Kidney (tissue), 14 donors: ENCODE results near the gene CCDC80. TPM values are rescaled to one million over a fixed set of nuclear protein-coding genes. Genes with fewer than 3 reads are reported as not detected.

Experiments used
- DNase-seq, 5 donors: peaks; one replicate each; pipeline ENCODE4 v3.0.0-alpha.2; 2013 to 2020
- FAIRE-seq: peaks from 2 replicates; lab custom pipeline; 2012; peaks lifted over from hg19 to GRCh38; lab: Jason Lieb, UNC
- H3K27ac ChIP-seq, 2 donors: one replicate each; pipeline ENCODE4 v1.7.0; 2013; ENCODE audit warnings: low read depth in 2 of 2, low read length in 2 of 2, inconsistent platforms in 1 of 2
- H3K27me3 ChIP-seq: one replicate; pipeline ENCODE4 v1.7.1; 2013; ENCODE audit warnings: low read length, inconsistent platforms; ENCODE audit not compliant: control insufficient read depth, insufficient read depth
- H3K36me3 ChIP-seq, 3 donors: one replicate each; pipeline versions ENCODE4 v1.7.0 to v1.7.1; 2013; ENCODE audit warnings: low read length in 3 of 3, control low read depth in 1 of 3, inconsistent platforms in 1 of 3; ENCODE audit not compliant: insufficient read depth in 3 of 3, control insufficient read depth in 2 of 3
- H3K4me1 ChIP-seq, 3 donors: one replicate each; pipeline versions ENCODE4 v1.7.0 to v1.7.1; 2013; ENCODE audit warnings: low read length in 3 of 3, inconsistent platforms in 1 of 3, low read depth in 1 of 3; ENCODE audit not compliant: control insufficient read depth in 2 of 3, insufficient read depth in 2 of 3
- H3K4me3 ChIP-seq, 3 donors: one replicate each; pipeline versions ENCODE4 v1.7.0 to v1.8.1; 2013; ENCODE audit warnings: low read length in 3 of 3, control low read depth in 1 of 3, inconsistent platforms in 1 of 3
- H3K9ac ChIP-seq, 3 donors: one replicate each; pipeline versions ENCODE4 v1.7.0 to v1.7.1; 2013; ENCODE audit warnings: low read length in 3 of 3, control low read depth in 1 of 3, inconsistent platforms in 1 of 3
- H3K9me3 ChIP-seq, 3 donors: one replicate each; pipeline versions ENCODE4 v1.7.0 to v1.7.1; 2013; ENCODE audit warnings: low read length in 3 of 3, control low read depth in 1 of 3, inconsistent platforms in 1 of 3; ENCODE audit not compliant: control insufficient read depth in 2 of 3, insufficient read depth in 1 of 3
- intact Hi-C: fragments of 100-400 bp; cut with DNase I; formaldehyde crosslinking; loops from one replicate; pipeline ENCODE4 v1.11.1; 2022
- polyA plus RNA-seq: library from polyadenylated mRNA; stranded (reverse); fragments of 350-450 nt; fragmentation: Illumina TruSeq; extraction: RNeasy Lipid Tissue Mini Kit (QIAGEN cat#74804); gene quantifications from one replicate; pipeline ENCODE4 v1.2.3, GENCODE V29; 2014; ENCODE audit warnings: low read depth, low replicate concordance; ENCODE audit not compliant: insufficient read depth
- total RNA-seq: library from RNA; stranded (reverse); fragmentation: NEBNext Ultra II Directional; extraction: Animal tissue kit (Norgen Biotek cat#: 25700); gene quantifications from one replicate; pipeline ENCODE4 v1.2.1, GENCODE V29; 2021
- TF ChIP-seq, protein P1 (sequence below): IDR thresholded peaks from 3 replicates; pipeline ENCODE4 v1.5.1; 2012; ENCODE audit warnings: mild to moderate bottlenecking, moderate library complexity, borderline replicate concordance; ENCODE audit not compliant: insufficient read depth; ENCODE audit errors: extremely low read depth
- donor health status: control.
- donor health status: control.
- donor health status: control.
- donor health status: control.
- donor health status: control.
- donor health status: DM: yes; HTN: yes; CAD: no.
- donor health status: Normal renal cell carcinoma (clear cell type).

CCDC80 gene
- total and polyA plus RNA-seq, 2 donors from 2014 or later: 12.0 to 57.5 TPM

DNA sequence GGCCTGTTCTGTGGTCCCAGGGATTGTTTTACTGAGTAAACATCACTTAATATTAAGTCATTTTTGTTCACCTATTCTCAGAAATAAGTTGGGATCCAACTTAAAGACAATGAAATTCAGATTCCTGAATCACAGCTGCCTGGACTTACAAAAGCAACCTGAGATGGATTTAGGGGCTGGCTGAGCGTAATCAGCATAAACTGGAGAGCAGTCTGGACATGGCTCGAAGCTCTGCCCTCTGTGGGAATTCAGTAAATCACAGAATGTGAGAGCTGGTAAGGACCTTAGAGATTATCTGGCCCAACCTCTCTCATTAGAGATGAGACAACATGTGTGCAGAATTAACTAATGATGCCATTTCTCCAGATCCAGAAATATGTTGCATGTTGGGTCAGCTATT lies 23.7 kb downstream of the CCDC80 start:
- TF ChIP-seq, protein P1, sequence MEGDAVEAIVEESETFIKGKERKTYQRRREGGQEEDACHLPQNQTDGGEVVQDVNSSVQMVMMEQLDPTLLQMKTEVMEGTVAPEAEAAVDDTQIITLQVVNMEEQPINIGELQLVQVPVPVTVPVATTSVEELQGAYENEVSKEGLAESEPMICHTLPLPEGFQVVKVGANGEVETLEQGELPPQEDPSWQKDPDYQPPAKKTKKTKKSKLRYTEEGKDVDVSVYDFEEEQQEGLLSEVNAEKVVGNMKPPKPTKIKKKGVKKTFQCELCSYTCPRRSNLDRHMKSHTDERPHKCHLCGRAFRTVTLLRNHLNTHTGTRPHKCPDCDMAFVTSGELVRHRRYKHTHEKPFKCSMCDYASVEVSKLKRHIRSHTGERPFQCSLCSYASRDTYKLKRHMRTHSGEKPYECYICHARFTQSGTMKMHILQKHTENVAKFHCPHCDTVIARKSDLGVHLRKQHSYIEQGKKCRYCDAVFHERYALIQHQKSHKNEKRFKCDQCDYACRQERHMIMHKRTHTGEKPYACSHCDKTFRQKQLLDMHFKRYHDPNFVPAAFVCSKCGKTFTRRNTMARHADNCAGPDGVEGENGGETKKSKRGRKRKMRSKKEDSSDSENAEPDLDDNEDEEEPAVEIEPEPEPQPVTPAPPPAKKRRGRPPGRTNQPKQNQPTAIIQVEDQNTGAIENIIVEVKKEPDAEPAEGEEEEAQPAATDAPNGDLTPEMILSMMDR: no peak
- Histone ChIP-seq H3K4me1 (no peaks in the 10 kb centered on the region), H3K27ac (no peak overlapping the region), H3K9me3 (no peaks in the 10 kb centered on the region), H3K27me3 (no peaks in the 10 kb centered on the region), H3K36me3 (no peaks in the 10 kb centered on the region), H3K4me3 (no peak overlapping the region), H3K9ac (no peak overlapping the region)
- FAIRE-seq (no peak), DNase-seq (peak in 1 of 5 donors; percentile 58)
- intact Hi-C loops: no loop called here

DNA sequence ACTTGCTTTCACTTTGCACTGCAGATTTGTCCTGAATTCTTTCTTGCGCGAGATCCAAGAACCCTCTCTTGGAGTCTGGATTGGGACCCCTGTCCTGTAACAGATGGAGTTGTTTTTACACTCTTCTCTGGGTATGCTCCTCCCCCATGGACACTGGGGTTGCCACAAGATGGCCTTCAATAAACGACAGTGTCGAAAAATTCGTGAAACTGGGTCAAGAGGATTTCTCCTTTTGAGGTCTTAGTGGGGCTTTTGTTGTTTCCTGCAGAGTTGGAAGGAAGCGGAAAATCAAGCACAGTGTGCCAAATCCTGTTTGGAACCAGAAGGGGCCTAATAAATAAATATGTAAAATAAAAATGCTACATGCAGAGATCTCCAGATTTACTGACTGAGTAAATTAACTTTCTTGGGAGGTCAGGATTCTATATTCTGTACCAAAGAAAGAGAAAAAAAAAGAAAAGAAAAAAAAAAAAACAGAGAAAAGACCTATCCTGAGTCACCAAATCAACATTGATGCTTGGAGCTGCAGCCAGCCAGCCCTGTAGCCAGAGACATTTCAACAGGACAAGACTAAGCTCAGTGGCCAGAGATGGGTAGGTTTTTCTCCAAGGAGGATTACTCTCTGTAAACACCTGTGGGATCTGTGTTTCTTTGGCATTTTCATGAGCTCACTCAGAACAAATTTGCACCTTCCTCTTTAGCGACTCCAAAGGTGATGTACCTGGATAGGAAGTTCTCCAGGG lies 24.8 kb downstream of the CCDC80 start:
- no peaks in the 10 kb centered on the region for H3K4me1 ChIP-seq
- no peaks in the 10 kb centered on the region for H3K27me3 ChIP-seq
- no peak for DNase-seq
- H3K27ac ChIP-seq: no peak overlapping the region
- intact Hi-C loops: no loop called here
- H3K9ac ChIP-seq: no peak overlapping the region
- H3K36me3 ChIP-seq: no peaks in the 10 kb centered on the region
- TF ChIP-seq, protein P1: no peak
- FAIRE-seq: no peak
- no peaks in the 10 kb centered on the region for H3K9me3 ChIP-seq
- H3K4me3 ChIP-seq: no peak overlapping the region

DNA sequence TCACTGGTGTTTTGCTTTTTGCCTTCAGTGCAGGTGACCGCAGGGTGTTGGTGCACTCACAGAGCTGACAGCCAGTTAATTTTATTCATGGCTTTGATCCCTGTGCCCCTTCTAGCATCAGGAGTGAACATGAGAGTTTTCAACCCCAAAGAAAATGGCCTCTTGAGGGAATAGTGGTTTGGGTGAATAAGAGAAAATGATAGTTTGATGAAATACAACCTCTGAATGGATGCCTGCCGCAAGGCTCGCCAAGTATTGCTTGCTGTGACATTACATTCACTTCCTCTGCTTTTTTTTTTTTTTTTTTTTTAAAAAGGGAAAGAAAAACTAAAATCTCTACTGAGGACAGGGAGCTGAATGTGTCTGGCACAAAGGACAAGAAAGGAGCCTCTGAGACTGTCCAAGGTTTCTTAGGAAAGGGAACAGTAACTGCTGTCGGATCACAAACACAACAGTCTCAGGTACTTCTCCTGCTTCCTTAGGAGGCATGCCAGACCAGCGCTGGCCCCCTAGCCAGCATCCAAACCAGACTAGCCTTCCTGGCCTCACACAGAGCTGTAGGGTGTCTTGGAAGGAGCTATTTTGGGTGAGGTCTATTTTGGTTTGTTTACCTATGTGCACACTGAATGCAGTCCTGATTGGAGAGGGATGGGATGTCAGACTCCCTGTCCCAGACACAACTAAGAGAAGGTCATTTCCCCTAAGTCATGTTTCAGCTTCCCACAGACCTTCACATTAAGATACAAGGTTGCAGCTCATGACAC lies 29.0 kb downstream of the CCDC80 start:
- no peak overlapping the region for H3K9ac ChIP-seq
- no peaks in the 10 kb centered on the region for H3K4me1 ChIP-seq
- no peak overlapping the region for H3K4me3 ChIP-seq
- TF ChIP-seq, protein P1: no peak
- peak in 3 of 5 donors; percentile 45 to 62 (median 60) for DNase-seq
- H3K36me3 ChIP-seq: no peaks in the 10 kb centered on the region
- H3K9me3 ChIP-seq: no peaks in the 10 kb centered on the region
- intact Hi-C loops: no loop called here
- H3K27me3 ChIP-seq: no peaks in the 10 kb centered on the region
- no peak overlapping the region for H3K27ac ChIP-seq
- FAIRE-seq: no peak
